ENCODE measurements around the gene RRP1. TPM values are rescaled to one million over a fixed set of nuclear protein-coding genes. Genes with fewer than 3 reads are reported as not detected.

Gene RRP1
- total and polyA plus RNA-seq, 9 of the 15 experiments (the other 6 are each of a cell fraction or from before 2014, with no cell fraction given) = 0.89 to 105 (median 51.6) TPM

DNA sequence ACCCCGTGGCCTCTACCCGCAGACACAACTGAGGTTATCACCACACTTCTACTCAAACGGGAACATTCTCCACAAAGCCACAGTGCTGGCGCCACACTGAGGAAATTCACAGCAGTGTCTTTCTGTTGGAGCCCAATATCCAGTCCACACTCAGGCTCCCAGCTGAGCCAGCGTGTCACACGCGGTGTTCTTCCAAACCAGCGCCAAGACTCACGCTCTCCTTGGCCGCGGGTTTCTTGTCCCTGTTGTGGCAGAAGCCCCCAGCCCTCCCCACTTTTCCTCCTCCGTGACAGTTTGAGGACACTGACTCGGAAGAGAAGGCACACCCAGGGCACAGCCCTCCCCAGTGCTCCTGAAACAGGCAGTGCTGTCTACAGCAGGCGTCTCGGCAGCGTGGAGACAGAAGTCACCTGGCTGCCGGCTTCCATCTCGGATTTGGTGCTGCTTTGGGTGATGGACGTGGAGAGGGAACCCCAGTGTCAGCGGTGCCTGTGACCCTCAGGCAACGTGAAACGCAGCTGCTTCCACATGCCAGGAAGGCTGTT lies 40.3 kb downstream of the RRP1 start (continued):
- TF ChIP-seq, protein P1, sequence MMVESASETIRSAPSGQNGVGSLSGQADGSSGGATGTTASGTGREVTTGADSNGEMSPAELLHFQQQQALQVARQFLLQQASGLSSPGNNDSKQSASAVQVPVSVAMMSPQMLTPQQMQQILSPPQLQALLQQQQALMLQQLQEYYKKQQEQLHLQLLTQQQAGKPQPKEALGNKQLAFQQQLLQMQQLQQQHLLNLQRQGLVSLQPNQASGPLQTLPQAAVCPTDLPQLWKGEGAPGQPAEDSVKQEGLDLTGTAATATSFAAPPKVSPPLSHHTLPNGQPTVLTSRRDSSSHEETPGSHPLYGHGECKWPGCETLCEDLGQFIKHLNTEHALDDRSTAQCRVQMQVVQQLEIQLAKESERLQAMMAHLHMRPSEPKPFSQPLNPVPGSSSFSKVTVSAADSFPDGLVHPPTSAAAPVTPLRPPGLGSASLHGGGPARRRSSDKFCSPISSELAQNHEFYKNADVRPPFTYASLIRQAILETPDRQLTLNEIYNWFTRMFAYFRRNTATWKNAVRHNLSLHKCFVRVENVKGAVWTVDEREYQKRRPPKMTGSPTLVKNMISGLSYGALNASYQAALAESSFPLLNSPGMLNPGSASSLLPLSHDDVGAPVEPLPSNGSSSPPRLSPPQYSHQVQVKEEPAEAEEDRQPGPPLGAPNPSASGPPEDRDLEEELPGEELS (CRISPR knock-in tag; IDR thresholded peaks at IDR 0.05; ENCODE audit: borderline replicate concordance) = no peak
- TF ChIP-seq ZNF311 (CRISPR knock-in tag; IDR thresholded peaks at IDR 0.05) (no peak), DACH1 (IDR thresholded peaks at IDR 0.05; ENCODE audit: partially characterized antibody) (no peak), DDX20 (tag; IDR thresholded peaks at IDR 0.05; ENCODE audit: low read depth) (no peak), PRMT5 (CRISPR knock-in tag; IDR thresholded peaks at IDR 0.05) (no peak), NRF1 (conservative IDR thresholded peaks at IDR 0.05 in 1 of 2, IDR thresholded peaks at IDR 0.05 in 1 of 2) (peak in 1 of 2 experiments; percentile 26; a peak in 1 of 4 replicates), MTF1 (CRISPR knock-in tag; IDR thresholded peaks at IDR 0.05; ENCODE audit: borderline replicate concordance) (no peak), PHB2 (IDR thresholded peaks at IDR 0.05; ENCODE audit: low read depth) (no peak), MAZ (CRISPR knock-in tag; conservative IDR thresholded peaks at IDR 0.05 in 1 of 2, IDR thresholded peaks at IDR 0.05 in 1 of 2) (peak in 1 of 2 experiments; percentile 50; a peak in 1 of 4 replicates), HOXB6 (CRISPR knock-in tag; IDR thresholded peaks at IDR 0.05; ENCODE audit: borderline replicate concordance) (no peak)
- TF ChIP-seq, protein P2, sequence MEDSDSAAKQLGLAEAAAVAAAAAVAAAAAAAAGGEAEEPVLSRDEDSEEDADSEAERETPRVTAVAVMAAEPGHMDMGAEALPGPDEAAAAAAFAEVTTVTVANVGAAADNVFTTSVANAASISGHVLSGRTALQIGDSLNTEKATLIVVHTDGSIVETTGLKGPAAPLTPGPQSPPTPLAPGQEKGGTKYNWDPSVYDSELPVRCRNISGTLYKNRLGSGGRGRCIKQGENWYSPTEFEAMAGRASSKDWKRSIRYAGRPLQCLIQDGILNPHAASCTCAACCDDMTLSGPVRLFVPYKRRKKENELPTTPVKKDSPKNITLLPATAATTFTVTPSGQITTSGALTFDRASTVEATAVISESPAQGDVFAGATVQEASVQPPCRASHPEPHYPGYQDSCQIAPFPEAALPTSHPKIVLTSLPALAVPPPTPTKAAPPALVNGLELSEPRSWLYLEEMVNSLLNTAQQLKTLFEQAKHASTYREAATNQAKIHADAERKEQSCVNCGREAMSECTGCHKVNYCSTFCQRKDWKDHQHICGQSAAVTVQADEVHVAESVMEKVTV (CRISPR knock-in tag; IDR thresholded peaks at IDR 0.05) = no peak
- TF ChIP-seq, protein P3, sequence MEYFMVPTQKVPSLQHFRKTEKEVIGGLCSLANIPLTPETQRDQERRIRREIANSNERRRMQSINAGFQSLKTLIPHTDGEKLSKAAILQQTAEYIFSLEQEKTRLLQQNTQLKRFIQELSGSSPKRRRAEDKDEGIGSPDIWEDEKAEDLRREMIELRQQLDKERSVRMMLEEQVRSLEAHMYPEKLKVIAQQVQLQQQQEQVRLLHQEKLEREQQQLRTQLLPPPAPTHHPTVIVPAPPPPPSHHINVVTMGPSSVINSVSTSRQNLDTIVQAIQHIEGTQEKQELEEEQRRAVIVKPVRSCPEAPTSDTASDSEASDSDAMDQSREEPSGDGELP (CRISPR knock-in tag; IDR thresholded peaks at IDR 0.05; ENCODE audit: borderline replicate concordance) = peak; percentile 88
- TF ChIP-seq, protein P4, sequence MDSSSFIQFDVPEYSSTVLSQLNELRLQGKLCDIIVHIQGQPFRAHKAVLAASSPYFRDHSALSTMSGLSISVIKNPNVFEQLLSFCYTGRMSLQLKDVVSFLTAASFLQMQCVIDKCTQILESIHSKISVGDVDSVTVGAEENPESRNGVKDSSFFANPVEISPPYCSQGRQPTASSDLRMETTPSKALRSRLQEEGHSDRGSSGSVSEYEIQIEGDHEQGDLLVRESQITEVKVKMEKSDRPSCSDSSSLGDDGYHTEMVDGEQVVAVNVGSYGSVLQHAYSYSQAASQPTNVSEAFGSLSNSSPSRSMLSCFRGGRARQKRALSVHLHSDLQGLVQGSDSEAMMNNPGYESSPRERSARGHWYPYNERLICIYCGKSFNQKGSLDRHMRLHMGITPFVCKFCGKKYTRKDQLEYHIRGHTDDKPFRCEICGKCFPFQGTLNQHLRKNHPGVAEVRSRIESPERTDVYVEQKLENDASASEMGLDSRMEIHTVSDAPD (CRISPR knock-in tag; IDR thresholded peaks at IDR 0.05) = no peak
- TF ChIP-seq, protein P5, sequence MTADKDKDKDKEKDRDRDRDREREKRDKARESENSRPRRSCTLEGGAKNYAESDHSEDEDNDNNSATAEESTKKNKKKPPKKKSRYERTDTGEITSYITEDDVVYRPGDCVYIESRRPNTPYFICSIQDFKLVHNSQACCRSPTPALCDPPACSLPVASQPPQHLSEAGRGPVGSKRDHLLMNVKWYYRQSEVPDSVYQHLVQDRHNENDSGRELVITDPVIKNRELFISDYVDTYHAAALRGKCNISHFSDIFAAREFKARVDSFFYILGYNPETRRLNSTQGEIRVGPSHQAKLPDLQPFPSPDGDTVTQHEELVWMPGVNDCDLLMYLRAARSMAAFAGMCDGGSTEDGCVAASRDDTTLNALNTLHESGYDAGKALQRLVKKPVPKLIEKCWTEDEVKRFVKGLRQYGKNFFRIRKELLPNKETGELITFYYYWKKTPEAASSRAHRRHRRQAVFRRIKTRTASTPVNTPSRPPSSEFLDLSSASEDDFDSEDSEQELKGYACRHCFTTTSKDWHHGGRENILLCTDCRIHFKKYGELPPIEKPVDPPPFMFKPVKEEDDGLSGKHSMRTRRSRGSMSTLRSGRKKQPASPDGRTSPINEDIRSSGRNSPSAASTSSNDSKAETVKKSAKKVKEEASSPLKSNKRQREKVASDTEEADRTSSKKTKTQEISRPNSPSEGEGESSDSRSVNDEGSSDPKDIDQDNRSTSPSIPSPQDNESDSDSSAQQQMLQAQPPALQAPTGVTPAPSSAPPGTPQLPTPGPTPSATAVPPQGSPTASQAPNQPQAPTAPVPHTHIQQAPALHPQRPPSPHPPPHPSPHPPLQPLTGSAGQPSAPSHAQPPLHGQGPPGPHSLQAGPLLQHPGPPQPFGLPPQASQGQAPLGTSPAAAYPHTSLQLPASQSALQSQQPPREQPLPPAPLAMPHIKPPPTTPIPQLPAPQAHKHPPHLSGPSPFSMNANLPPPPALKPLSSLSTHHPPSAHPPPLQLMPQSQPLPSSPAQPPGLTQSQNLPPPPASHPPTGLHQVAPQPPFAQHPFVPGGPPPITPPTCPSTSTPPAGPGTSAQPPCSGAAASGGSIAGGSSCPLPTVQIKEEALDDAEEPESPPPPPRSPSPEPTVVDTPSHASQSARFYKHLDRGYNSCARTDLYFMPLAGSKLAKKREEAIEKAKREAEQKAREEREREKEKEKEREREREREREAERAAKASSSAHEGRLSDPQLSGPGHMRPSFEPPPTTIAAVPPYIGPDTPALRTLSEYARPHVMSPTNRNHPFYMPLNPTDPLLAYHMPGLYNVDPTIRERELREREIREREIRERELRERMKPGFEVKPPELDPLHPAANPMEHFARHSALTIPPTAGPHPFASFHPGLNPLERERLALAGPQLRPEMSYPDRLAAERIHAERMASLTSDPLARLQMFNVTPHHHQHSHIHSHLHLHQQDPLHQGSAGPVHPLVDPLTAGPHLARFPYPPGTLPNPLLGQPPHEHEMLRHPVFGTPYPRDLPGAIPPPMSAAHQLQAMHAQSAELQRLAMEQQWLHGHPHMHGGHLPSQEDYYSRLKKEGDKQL (CRISPR knock-in tag; IDR thresholded peaks at IDR 0.05; ENCODE audit: borderline replicate concordance) = no peak

Data from K562 (cell line).